ENCODE results near the gene BIRC3.
"Not testable (repeated sequence)": the region's sequence is repeated elsewhere in the genome, so short reads cannot be mapped to it uniquely, and the experiment has no call there.

Gene BIRC3

GRCh38 chr11:102296757-102297156 is 20.5 kb upstream of the BIRC3 start:
- DNase-seq = not testable (repeated sequence)

GRCh38 chr11:102300837-102301236 is 16.4 kb upstream of the BIRC3 start:
- DNase-seq = not testable (repeated sequence)

GRCh38 chr11:102302241-102302640 is 15.0 kb upstream of the BIRC3 start:
- DNase-seq = no peak

- no peak for DNase-seq
Observed at GRCh38 chr11:102304686-102305085, 12.6 kb upstream of the BIRC3 start.

GRCh38 chr11:102305352-102306047 is 11.8 kb upstream of the BIRC3 start:
- no peak for DNase-seq

GRCh38 chr11:102306048-102306597 is 11.2 kb upstream of the BIRC3 start:
- DNase-seq = no peak

GRCh38 chr11:102306817-102307726 is 10.2 kb upstream of the BIRC3 start:
- DNase-seq = no peak

- no peak for DNase-seq
Observed at GRCh38 chr11:102307727-102308038, 9.6 kb upstream of the BIRC3 start.

- DNase-seq = peak; percentile 13
Observed at GRCh38 chr11:102309621-102310541, 7.4 kb upstream of the BIRC3 start.

- DNase-seq = no peak
Observed at GRCh38 chr11:102312667-102313066, 4.6 kb upstream of the BIRC3 start.

GRCh38 chr11:102313238-102313940 is 3.9 kb upstream of the BIRC3 start:
- no peak for DNase-seq

GRCh38 chr11:102314784-102315183 is 2.5 kb upstream of the BIRC3 start:
- DNase-seq = no peak

- no peak for DNase-seq
Observed at GRCh38 chr11:102316346-102316904, 859 bp upstream of the BIRC3 start.

GRCh38 chr11:102317768-102318103 is 452 bp downstream of the BIRC3 start:
- no peak for DNase-seq

GRCh38 chr11:102318469-102318868 is 1.2 kb downstream of the BIRC3 start:
- no peak for DNase-seq

- DNase-seq = no peak
Observed at GRCh38 chr11:102319544-102319943, 2.3 kb downstream of the BIRC3 start.

GRCh38 chr11:102320188-102320587 is 2.9 kb downstream of the BIRC3 start:
- DNase-seq = no peak

GRCh38 chr11:102320679-102321078 is 3.4 kb downstream of the BIRC3 start:
- no peak for DNase-seq

GRCh38 chr11:102322560-102322959 is 5.3 kb downstream of the BIRC3 start:
- DNase-seq = no peak

- no peak for DNase-seq
Observed at GRCh38 chr11:102323542-102324251, 6.4 kb downstream of the BIRC3 start.

- no peak for DNase-seq
Observed at GRCh38 chr11:102325088-102325487, 7.8 kb downstream of the BIRC3 start.
